NCI-H2227 (cell line): ENCODE measurements around the gene FGF2.
"Not testable (repeated sequence)": the region's sequence is repeated elsewhere in the genome, so short reads cannot be mapped to it uniquely, and the experiment has no call there.

Experiments used
- DNase-seq: peaks from one replicate; lab custom pipeline; 2025; ENCODE audit not compliant: unreplicated experiment; lab: John Stamatoyannopoulos, UW

The FGF2 gene

DNA sequence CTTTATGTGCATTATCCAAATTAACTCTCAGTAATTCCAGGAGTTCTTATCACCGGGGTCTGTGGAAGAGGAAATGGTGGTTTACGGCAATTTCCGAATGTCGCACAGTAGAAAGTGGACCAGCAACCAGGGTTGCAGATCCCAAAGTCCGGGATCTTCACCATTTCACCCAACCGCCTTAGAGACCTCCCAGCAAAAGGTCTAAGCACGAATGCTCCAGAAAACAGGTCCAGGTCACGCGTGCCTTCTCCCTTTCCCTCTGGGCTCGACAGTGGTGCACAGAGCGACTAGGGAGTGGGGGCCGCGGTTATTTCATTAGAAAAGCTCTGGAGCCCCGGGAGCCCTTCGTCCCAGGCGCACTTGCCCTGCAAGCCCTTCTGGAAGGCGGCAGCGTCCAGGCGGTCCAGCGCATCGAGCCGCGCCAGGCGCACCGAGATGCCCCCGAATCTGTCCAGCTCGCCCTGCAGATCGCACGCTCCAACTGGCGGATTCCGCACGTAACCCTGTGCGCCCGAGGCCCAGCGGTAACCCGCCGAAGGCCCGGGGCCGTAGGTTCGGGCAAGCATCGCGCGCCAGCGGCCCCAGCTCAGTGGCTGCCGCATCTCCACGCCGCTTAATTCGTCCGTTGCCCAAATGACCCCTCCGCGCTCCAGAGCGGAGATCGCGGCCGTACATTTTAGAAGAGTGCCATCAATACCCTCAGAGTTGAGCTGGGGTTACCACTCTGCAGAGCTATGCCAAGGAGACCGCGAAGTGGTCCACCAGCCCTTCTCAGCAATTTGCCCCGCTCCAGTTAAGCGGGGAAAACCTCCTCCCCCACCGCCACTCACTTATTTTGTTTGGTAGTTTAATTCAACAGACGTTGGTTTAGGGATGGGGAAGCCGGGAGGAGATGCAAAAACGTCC, 95.6 kb downstream of the FGF2 start, which contains the start of gene NUDT6:
NUDT6 (minus strand) TSS at position 627 of the 906 bp plus-strand sequence; CDS start at position 602, 25 bp downstream.
- peak; percentile 57 for DNase-seq

DNA sequence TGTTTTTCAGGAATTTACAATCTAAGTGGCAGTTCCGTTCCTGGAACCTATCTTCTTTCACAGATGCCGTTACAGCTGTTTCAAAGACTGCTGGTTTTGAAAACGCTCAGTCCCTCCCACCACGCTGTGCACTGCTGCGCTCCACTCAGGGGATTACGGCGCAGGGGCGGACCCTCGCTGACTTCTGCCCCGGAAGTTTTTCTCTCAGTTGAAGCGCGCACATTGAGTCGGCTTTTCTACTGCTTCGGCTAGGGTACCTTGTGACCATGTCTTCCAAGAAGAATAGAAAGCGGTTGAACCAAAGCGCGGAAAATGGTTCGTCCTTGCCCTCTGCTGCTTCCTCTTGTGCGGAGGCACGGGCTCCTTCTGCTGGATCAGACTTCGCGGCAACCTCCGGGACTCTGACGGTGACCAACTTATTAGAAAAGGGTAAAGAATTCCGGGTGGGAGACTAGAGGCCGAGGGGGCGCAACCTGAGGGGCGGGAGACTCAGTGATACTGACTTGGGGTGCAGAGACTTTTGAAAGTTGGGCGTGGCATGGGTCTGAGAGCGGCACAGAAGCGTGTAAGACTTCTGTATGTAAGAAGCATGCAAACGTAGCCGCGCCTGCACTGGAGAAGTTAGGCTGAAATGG, 96.4 kb downstream of the FGF2 start:
- DNase-seq: peak; percentile 85

DNA sequence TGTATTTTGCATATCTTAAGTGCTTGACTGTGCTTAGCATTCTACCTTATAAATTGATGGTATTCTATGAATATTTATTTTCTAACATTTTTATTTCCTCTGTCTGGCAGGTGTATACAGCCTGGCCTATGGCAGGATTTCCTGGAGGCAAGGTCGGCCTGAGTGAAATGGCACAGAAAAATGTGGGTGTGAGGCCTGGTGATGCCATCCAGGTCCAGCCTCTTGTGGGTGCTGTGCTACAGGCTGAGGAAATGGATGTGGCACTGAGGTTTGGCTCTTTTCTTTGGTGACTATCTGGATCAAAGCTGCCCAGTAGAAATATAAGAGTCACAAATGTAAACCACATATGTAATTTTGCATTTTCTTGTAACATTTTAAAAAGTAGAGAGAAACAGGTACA, 102.3 kb downstream of the FGF2 start:
- DNase-seq: no peak

- peak; percentile 13 for DNase-seq
Observed at GRCh38 chr4:122930862-122931261, 104.2 kb downstream of the FGF2 start.

- DNase-seq: no peak
Observed at GRCh38 chr4:122932763-122933162, 106.1 kb downstream of the FGF2 start.

DNA sequence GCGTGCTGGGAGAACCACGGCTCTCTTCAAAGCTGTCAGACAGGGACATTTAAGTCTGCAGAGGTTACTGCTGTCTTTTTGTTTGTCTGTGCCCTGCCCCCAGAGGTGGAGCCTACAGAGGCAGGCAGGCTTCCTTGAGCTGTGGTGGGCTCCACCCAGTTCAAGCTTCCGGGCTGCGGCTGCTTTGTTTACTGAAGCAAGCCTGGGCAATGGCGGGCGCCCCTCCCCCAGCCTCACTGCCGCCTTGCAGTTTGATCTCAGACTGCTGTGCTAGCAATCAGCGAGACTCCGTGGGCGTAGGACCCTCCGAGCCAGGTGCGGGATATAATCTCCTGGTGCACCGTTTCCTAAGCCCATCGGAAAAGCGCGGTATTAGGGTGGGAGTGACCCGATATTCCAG, 118.5 kb downstream of the FGF2 start:
- DNase-seq: not testable (repeated sequence)

GRCh38 chr4:122946142-122946541, 119.5 kb downstream of the FGF2 start:
- DNase-seq: no peak
